Upper lobe of left lung (tissue), 4 donors: Measurements from ENCODE around the gene KCNJ6.

Experiments used
- EP300 ChIP-seq, 4 donors: sonication (generic); formaldehyde crosslinking; IDR thresholded peaks; one replicate each; pipeline ENCODE4 v1.5.1; 2017; ENCODE audit warnings: antibody characterized with exemption in 4 of 4, control low read depth in 2 of 4
- POLR2A ChIP-seq, 4 donors: fragments of 450-650 bp; IDR thresholded peaks; one replicate each; pipeline ENCODE4 v1.5.1; 2016 to 2017; ENCODE audit warnings: antibody characterized with exemption in 4 of 4, mild to moderate bottlenecking in 2 of 4
- POLR2AphosphoS5 ChIP-seq, 2 donors: sonication (generic); formaldehyde crosslinking; IDR thresholded peaks; one replicate each; pipeline ENCODE4 v1.5.1; 2017; ENCODE audit warnings: antibody characterized with exemption in 2 of 2
- TF ChIP-seq, protein P1 (sequence below), 6 experiments: fragments of 450-650 bp in 4 of 6; fragments of 200-600 bp in 2 of 6; sonication (generic) in 2 of 6; IDR thresholded peaks; one replicate each; pipeline ENCODE4 v1.5.1; 2016 to 2019; ENCODE audit warnings: antibody characterized with exemption in 6 of 6

DNA sequence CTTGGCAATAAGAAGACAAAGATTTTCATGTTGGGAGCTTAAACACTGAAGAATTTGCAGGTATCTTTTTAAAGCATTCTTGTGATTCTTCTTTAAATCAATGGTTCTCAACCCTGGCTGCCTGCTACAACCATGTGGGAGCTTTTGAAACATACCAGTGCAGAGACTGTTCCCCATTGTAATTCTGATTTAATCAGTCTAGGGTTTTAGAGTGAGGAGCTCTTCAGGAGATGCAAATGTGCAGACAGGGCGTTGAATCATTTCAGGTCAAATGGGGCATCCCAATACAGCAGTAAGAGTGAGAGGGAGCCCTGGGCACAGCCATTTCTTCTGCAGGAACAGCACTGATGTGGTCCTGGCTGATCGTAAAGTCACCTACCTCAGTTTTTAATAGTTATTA lies 24.3 kb downstream of the KCNJ6 start:
- TF ChIP-seq, protein P1, sequence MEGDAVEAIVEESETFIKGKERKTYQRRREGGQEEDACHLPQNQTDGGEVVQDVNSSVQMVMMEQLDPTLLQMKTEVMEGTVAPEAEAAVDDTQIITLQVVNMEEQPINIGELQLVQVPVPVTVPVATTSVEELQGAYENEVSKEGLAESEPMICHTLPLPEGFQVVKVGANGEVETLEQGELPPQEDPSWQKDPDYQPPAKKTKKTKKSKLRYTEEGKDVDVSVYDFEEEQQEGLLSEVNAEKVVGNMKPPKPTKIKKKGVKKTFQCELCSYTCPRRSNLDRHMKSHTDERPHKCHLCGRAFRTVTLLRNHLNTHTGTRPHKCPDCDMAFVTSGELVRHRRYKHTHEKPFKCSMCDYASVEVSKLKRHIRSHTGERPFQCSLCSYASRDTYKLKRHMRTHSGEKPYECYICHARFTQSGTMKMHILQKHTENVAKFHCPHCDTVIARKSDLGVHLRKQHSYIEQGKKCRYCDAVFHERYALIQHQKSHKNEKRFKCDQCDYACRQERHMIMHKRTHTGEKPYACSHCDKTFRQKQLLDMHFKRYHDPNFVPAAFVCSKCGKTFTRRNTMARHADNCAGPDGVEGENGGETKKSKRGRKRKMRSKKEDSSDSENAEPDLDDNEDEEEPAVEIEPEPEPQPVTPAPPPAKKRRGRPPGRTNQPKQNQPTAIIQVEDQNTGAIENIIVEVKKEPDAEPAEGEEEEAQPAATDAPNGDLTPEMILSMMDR (IDR thresholded peaks at IDR 0.05), result no peak
- TF ChIP-seq EP300 (IDR thresholded peaks at IDR 0.05) (no peak), POLR2A (IDR thresholded peaks at IDR 0.05) (no peak), POLR2AphosphoS5 (IDR thresholded peaks at IDR 0.05) (no peak)
